Central memory CD8-positive, alpha-beta T cell (primary cell): ENCODE measurements around the gene KIAA0040.

ENCODE experiments used
- ATAC-seq: fragments of 150-1000 bp; cut with Tn5 transposase; replicated peaks from 2 replicates; pipeline ENCODE4 v1.10.0; 2022; ENCODE audit warnings: mild to moderate bottlenecking, moderate FRiP score, moderate number of reproducible peaks; ENCODE audit not compliant: poor library complexity, severe bottlenecking; ENCODE audit errors: extremely low read depth
- DNase-seq, 2 donors: peaks; one replicate each; pipeline ENCODE4 v3.0.0; 2021; ENCODE audit warnings: low spot score in 2 of 2
- H3K27ac Mint-ChIP-seq: one replicate; pipeline ENCODE4 v1.8.0; 2022; ENCODE audit warnings: low read depth, mild to moderate bottlenecking, moderate library complexity, mixed read lengths
- H3K27me3 Mint-ChIP-seq: one replicate; pipeline ENCODE4 v1.8.0; 2022; ENCODE audit warnings: mixed read lengths
- H3K36me3 Mint-ChIP-seq: one replicate; pipeline ENCODE4 v1.8.0; 2022; ENCODE audit warnings: mild to moderate bottlenecking, moderate library complexity, mixed read lengths; ENCODE audit not compliant: insufficient read depth
- H3K4me1 Mint-ChIP-seq: one replicate; pipeline ENCODE4 v1.8.0; 2022; ENCODE audit warnings: mixed read lengths
- H3K4me3 Mint-ChIP-seq: one replicate; pipeline ENCODE4 v1.8.0; 2022; ENCODE audit warnings: mild to moderate bottlenecking, moderate library complexity, mixed read lengths
- H3K9me3 Mint-ChIP-seq: one replicate; pipeline ENCODE4 v1.8.0; 2022; ENCODE audit warnings: mixed read lengths

KIAA0040 gene

GRCh38 chr1:175192630-175193526 lies at the start of gene KIAA0040:
Gene KIAA0040 (minus strand): TSS chr1:175192776. CDS start chr1:175161013, 31,763 bp downstream.
- Mint-ChIP-seq H3K27me3 (no peaks in the 10 kb centered on the region), H3K36me3 (peaks cover 6% of the 10 kb centered on the region), H3K9me3 (no peaks in the 10 kb centered on the region), H3K27ac (peak within 1 kb of the TSS; percentile 71), H3K4me1 (peaks cover 52% of the 10 kb centered on the region), H3K4me3 (peak within 1 kb of the TSS; percentile 95)
- peak in 1 of 2 donors; percentile 23 for DNase-seq
- peak; percentile 47 for ATAC-seq

GRCh38 chr1:175237389-175237788 lies 44.8 kb upstream of the KIAA0040 start:
- H3K27ac Mint-ChIP-seq: peak overlapping the region; percentile 4
- peaks cover 9% of the 10 kb centered on the region for H3K4me1 Mint-ChIP-seq
- H3K27me3 Mint-ChIP-seq: peaks cover 11% of the 10 kb centered on the region
- peaks cover 1% of the 10 kb centered on the region for H3K36me3 Mint-ChIP-seq
- H3K4me3 Mint-ChIP-seq: no peak overlapping the region
- ATAC-seq: no peak
- no peak for DNase-seq
- no peaks in the 10 kb centered on the region for H3K9me3 Mint-ChIP-seq

GRCh38 chr1:175234639-175235038 lies 42.1 kb upstream of the KIAA0040 start:
- no peaks in the 10 kb centered on the region for H3K36me3 Mint-ChIP-seq
- H3K27me3 Mint-ChIP-seq: peaks cover 11% of the 10 kb centered on the region
- no peak for ATAC-seq
- no peaks in the 10 kb centered on the region for H3K9me3 Mint-ChIP-seq
- no peak overlapping the region for H3K27ac Mint-ChIP-seq
- H3K4me1 Mint-ChIP-seq: peaks cover 9% of the 10 kb centered on the region
- DNase-seq: no peak
- no peak overlapping the region for H3K4me3 Mint-ChIP-seq

GRCh38 chr1:175232335-175232734 lies 39.8 kb upstream of the KIAA0040 start:
- Mint-ChIP-seq H3K27ac (peak overlapping the region; percentile 1), H3K9me3 (no peaks in the 10 kb centered on the region), H3K4me1 (peaks cover 9% of the 10 kb centered on the region), H3K36me3 (no peaks in the 10 kb centered on the region), H3K27me3 (peaks cover 11% of the 10 kb centered on the region), H3K4me3 (no peak overlapping the region)
- no peak for ATAC-seq
- no peak for DNase-seq

GRCh38 chr1:175225805-175226129 lies 33.2 kb upstream of the KIAA0040 start:
- H3K4me3 Mint-ChIP-seq: no peak overlapping the region

GRCh38 chr1:175222296-175222938 lies 29.8 kb upstream of the KIAA0040 start:
- Mint-ChIP-seq H3K9me3 (no peaks in the 10 kb centered on the region), H3K27me3 (no peaks in the 10 kb centered on the region), H3K4me3 (no peak overlapping the region), H3K36me3 (peaks cover 2% of the 10 kb centered on the region), H3K27ac (no peak overlapping the region), H3K4me1 (peaks cover 5% of the 10 kb centered on the region)
- ATAC-seq (no peak), DNase-seq (no peak)

More at GRCh38 chr1:175225805-175226129, 33.2 kb upstream of the KIAA0040 start:
- no peak overlapping the region for H3K27ac Mint-ChIP-seq
- no peaks in the 10 kb centered on the region for H3K4me1 Mint-ChIP-seq
- ATAC-seq (no peak), DNase-seq (no peak)
- H3K36me3 Mint-ChIP-seq: peaks cover 2% of the 10 kb centered on the region
- H3K27me3 Mint-ChIP-seq: no peaks in the 10 kb centered on the region
- H3K9me3 Mint-ChIP-seq: no peaks in the 10 kb centered on the region

- Mint-ChIP-seq H3K9me3 (no peaks in the 10 kb centered on the region), H3K27me3 (no peaks in the 10 kb centered on the region), H3K4me1 (peaks cover 6% of the 10 kb centered on the region), H3K4me3 (no peak overlapping the region), H3K27ac (no peak overlapping the region), H3K36me3 (peaks cover 2% of the 10 kb centered on the region)
- ATAC-seq (no peak), DNase-seq (no peak)
Measured at GRCh38 chr1:175221557-175222175, 29.1 kb upstream of the KIAA0040 start.

- no peaks in the 10 kb centered on the region for H3K27me3 Mint-ChIP-seq
- no peak overlapping the region for H3K27ac Mint-ChIP-seq
- H3K9me3 Mint-ChIP-seq: no peaks in the 10 kb centered on the region
- peaks cover 2% of the 10 kb centered on the region for H3K36me3 Mint-ChIP-seq
- no peak overlapping the region for H3K4me3 Mint-ChIP-seq
- DNase-seq (no peak), ATAC-seq (no peak)
- peaks cover 6% of the 10 kb centered on the region for H3K4me1 Mint-ChIP-seq
Measured at GRCh38 chr1:175220853-175221556, 28.4 kb upstream of the KIAA0040 start.

GRCh38 chr1:175219774-175220173 lies 27.2 kb upstream of the KIAA0040 start:
- ATAC-seq (no peak), DNase-seq (no peak)
- no peaks in the 10 kb centered on the region for H3K9me3 Mint-ChIP-seq
- H3K4me1 Mint-ChIP-seq: peaks cover 6% of the 10 kb centered on the region
- H3K27ac Mint-ChIP-seq: no peak overlapping the region
- H3K4me3 Mint-ChIP-seq: no peak overlapping the region
- no peaks in the 10 kb centered on the region for H3K27me3 Mint-ChIP-seq
- H3K36me3 Mint-ChIP-seq: peaks cover 2% of the 10 kb centered on the region

- Mint-ChIP-seq H3K27me3 (no peaks in the 10 kb centered on the region), H3K9me3 (no peaks in the 10 kb centered on the region), H3K36me3 (no peaks in the 10 kb centered on the region), H3K27ac (no peak overlapping the region), H3K4me3 (no peak overlapping the region), H3K4me1 (peaks cover 6% of the 10 kb centered on the region)
- no peak for DNase-seq
- ATAC-seq: no peak
Measured at GRCh38 chr1:175218786-175219434, 26.3 kb upstream of the KIAA0040 start.

GRCh38 chr1:175217721-175218531 lies 25.4 kb upstream of the KIAA0040 start:
- H3K9me3 Mint-ChIP-seq: no peaks in the 10 kb centered on the region
- no peaks in the 10 kb centered on the region for H3K36me3 Mint-ChIP-seq
- H3K4me3 Mint-ChIP-seq: no peak overlapping the region
- DNase-seq (no peak), ATAC-seq (no peak)
- no peaks in the 10 kb centered on the region for H3K27me3 Mint-ChIP-seq
- H3K4me1 Mint-ChIP-seq: peaks cover 16% of the 10 kb centered on the region
- no peak overlapping the region for H3K27ac Mint-ChIP-seq
